Ishikawa (cell line): ENCODE data around the gene ANKLE1.
A peak's percentile ranks its signal among the peaks of the same experiment; 100 is the strongest.

Experiments used
- CEBPB ChIP-seq: IDR thresholded peaks from 2 replicates; pipeline ENCODE4 v1.6.1; 2012
- CREB1 ChIP-seq: IDR thresholded peaks from 2 replicates; pipeline ENCODE4 v1.6.1; 2012; ENCODE audit warnings: low read depth
- EGR1 ChIP-seq: IDR thresholded peaks from 2 replicates; pipeline ENCODE4 v1.6.1; 2012
- EP300 ChIP-seq: IDR thresholded peaks from 2 replicates; pipeline ENCODE4 v1.6.1; 2012; ENCODE audit warnings: borderline replicate concordance
- FOXM1 ChIP-seq: IDR thresholded peaks from 2 replicates; pipeline ENCODE4 v1.6.1; 2012; ENCODE audit warnings: low read depth, borderline replicate concordance
- NFIC ChIP-seq: IDR thresholded peaks from 2 replicates; pipeline ENCODE4 v1.6.1; 2012
- RAD21 ChIP-seq: IDR thresholded peaks from 2 replicates; pipeline ENCODE4 v1.6.1; 2012; ENCODE audit warnings: low read depth
- TAF1 ChIP-seq: IDR thresholded peaks from 2 replicates; pipeline ENCODE4 v1.6.1; 2012; ENCODE audit warnings: low read depth, mild to moderate bottlenecking
- TCF12 ChIP-seq: IDR thresholded peaks from 2 replicates; pipeline ENCODE4 v1.6.1; 2012; ENCODE audit warnings: low read depth
- TEAD4 ChIP-seq: IDR thresholded peaks from 2 replicates; pipeline ENCODE4 v1.6.1; 2012
- YY1 ChIP-seq: IDR thresholded peaks from 2 replicates; pipeline ENCODE4 v1.6.1; 2012; ENCODE audit warnings: low read depth
- ZBTB7A ChIP-seq: IDR thresholded peaks from 2 replicates; pipeline ENCODE4 v1.6.1; 2012; ENCODE audit warnings: low read depth
- TF ChIP-seq, protein P1 (sequence below): IDR thresholded peaks from 2 replicates; pipeline ENCODE4 v1.6.1; 2012; ENCODE audit warnings: low read depth, mild to moderate bottlenecking
- TF ChIP-seq, protein P2 (sequence below): IDR thresholded peaks from 2 replicates; pipeline ENCODE4 v1.6.1; 2012
- TF ChIP-seq, protein P3 (sequence below): IDR thresholded peaks from 2 replicates; pipeline ENCODE4 v1.6.1; 2012

The ANKLE1 gene

DNA sequence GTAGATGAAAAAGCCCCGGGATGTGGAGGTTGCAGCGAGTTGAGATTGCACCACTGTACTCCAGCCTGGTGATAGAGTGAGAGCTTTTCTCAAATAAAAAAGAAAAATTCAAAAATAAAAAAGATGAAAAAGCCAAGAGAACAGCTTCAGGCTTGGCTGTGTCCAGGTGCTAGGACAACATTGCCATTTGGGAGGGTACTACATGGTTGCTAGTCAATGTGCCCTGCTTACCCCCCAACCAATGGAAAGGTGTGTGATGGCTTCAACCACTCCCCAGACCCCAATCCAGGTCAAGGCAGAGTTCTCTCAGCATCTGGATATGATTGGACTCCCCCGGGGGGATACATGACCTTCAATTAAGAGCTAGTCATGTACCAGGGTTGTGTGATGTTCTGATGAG, 2.3 kb upstream of the ANKLE1 start:
- TF ChIP-seq CEBPB (no peak), YY1 (no peak), TCF12 (no peak), TAF1 (no peak), NFIC (no peak), TEAD4 (no peak), ZBTB7A (no peak), EGR1 (no peak), FOXM1 (no peak)
- TF ChIP-seq, protein P1, sequence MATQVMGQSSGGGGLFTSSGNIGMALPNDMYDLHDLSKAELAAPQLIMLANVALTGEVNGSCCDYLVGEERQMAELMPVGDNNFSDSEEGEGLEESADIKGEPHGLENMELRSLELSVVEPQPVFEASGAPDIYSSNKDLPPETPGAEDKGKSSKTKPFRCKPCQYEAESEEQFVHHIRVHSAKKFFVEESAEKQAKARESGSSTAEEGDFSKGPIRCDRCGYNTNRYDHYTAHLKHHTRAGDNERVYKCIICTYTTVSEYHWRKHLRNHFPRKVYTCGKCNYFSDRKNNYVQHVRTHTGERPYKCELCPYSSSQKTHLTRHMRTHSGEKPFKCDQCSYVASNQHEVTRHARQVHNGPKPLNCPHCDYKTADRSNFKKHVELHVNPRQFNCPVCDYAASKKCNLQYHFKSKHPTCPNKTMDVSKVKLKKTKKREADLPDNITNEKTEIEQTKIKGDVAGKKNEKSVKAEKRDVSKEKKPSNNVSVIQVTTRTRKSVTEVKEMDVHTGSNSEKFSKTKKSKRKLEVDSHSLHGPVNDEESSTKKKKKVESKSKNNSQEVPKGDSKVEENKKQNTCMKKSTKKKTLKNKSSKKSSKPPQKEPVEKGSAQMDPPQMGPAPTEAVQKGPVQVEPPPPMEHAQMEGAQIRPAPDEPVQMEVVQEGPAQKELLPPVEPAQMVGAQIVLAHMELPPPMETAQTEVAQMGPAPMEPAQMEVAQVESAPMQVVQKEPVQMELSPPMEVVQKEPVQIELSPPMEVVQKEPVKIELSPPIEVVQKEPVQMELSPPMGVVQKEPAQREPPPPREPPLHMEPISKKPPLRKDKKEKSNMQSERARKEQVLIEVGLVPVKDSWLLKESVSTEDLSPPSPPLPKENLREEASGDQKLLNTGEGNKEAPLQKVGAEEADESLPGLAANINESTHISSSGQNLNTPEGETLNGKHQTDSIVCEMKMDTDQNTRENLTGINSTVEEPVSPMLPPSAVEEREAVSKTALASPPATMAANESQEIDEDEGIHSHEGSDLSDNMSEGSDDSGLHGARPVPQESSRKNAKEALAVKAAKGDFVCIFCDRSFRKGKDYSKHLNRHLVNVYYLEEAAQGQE, result no peak

DNA sequence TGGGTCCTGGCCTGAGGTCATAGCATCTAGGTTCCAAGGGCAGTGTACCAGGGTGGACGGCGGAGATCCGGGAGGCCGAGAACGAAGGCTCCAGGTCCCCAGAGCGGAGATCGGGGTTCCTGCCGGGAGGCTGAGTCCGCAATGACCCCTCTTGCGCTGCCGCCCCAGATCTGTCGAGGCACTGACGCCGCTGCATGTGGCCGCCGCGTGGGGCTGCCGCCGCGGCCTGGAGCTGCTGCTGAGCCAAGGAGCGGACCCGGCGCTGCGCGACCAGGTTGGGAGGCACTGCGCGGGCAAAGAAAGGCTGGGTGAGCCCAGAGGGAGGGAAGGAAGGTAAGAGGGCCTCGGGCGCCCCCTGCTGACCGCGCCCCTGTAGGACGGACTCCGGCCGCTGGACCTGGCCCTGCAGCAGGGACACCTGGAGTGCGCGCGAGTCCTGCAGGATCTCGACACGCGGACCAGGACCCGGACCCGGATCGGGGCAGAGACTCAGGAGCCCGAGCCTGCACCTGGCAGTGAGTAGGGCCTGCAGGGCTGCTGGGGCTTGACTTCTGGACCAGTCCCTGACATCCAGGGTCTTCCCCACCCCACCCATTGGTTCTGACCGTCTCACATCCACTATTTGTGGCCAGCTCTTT, 906 bp downstream of the ANKLE1 start:
- no peak for TF ChIP-seq TEAD4
- no peak for TF ChIP-seq CEBPB
- TF ChIP-seq TAF1, result no peak
- TF ChIP-seq, protein P2, sequence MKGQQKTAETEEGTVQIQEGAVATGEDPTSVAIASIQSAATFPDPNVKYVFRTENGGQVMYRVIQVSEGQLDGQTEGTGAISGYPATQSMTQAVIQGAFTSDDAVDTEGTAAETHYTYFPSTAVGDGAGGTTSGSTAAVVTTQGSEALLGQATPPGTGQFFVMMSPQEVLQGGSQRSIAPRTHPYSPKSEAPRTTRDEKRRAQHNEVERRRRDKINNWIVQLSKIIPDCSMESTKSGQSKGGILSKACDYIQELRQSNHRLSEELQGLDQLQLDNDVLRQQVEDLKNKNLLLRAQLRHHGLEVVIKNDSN, result peak; percentile 33; the same call in 1 of the 2 replicates
- TF ChIP-seq EGR1, result no peak
- TF ChIP-seq TCF12, result peak; percentile 47; the same call in 1 of the 2 replicates
- TF ChIP-seq, protein P1, result no peak
- TF ChIP-seq, protein P3, sequence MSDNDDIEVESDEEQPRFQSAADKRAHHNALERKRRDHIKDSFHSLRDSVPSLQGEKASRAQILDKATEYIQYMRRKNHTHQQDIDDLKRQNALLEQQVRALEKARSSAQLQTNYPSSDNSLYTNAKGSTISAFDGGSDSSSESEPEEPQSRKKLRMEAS, result peak; percentile 98
- peak; percentile 91 for TF ChIP-seq RAD21
- TF ChIP-seq CREB1, result no peak
- TF ChIP-seq NFIC, result no peak
- TF ChIP-seq YY1, result no peak
- TF ChIP-seq EP300, result no peak

DNA sequence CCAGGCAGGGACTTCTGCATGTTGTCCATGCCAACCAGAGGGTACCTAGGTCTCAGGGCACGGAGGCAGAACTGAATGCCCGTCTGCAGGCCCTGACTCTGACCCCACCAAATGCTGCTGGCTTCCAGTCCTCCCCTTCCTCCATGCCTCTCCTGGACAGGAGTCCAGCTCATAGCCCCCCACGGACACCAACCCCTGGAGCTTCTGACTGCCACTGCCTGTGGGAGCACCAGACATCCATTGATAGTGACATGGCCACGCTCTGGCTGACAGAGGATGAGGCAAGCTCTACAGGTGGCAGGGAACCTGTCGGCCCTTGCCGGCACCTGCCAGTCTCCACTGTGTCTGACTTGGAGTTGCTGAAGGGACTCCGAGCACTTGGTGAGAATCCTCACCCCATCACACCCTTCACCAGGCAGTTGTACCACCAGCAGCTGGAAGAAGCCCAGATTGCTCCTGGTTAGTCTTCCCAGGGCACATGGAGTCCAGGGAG, 1.8 kb downstream of the ANKLE1 start:
- TF ChIP-seq YY1, result no peak

DNA sequence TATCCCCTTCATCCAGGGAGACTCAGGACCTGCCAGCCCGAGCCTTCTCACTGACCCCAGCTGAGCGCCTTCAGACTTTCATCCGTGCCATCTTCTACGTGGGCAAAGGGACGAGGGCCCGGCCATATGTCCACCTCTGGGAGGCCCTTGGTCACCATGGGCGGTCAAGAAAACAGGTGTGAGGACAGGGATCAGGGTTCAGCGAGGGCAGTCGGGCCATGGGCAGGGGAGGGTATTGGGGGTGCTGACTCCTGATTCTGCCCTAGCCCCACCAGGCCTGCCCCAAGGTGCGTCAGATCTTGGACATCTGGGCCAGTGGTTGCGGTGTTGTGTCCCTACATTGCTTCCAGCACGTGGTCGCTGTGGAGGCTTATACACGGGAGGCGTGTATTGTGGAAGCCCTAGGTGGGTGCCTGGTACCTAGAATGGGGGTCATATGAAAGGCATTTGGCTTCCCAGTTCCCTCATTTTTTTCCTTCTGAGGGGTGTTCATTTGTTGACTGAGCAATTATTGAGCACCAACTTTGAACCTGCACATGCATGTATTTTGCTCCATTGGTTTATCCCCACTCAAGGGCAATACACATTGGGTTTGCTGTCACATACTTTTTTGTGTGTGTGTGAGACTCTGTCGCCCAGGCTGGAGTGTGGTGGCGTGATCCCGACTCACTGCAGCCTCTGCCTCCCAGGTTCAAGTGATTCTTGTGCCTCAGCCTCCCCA, 3.9 kb downstream of the ANKLE1 start:
- TF ChIP-seq, protein P3, result no peak
- TF ChIP-seq ZBTB7A (no peak), TEAD4 (no peak), FOXM1 (no peak), EP300 (no peak), TAF1 (no peak), EGR1 (no peak), TCF12 (no peak), YY1 (no peak), CEBPB (no peak), CREB1 (no peak), NFIC (no peak), RAD21 (no peak)
- TF ChIP-seq, protein P1, result no peak
- TF ChIP-seq, protein P2, result no peak
